HCT116 (cell line): ENCODE data around the gene KCMF1.

Experiments
- ATF3 ChIP-seq: IDR thresholded peaks from 2 replicates; pipeline ENCODE4 v1.6.1; 2012
- CTCF ChIP-seq, 3 experiments: fragments of 200-600 bp in 1 of 3; sonication (generic) in 1 of 3; IDR thresholded peaks in 2 of 3; conservative IDR thresholded peaks in 1 of 3; 2 replicates each; pipeline ENCODE4 v1.5.1; 2012 to 2017; ENCODE audit warnings: low read depth in 2 of 3, low read length in 2 of 3, antibody characterized with exemption in 1 of 3, borderline replicate concordance in 1 of 3, control low read depth in 1 of 3, mild to moderate bottlenecking in 1 of 3, mixed read lengths in 1 of 3, mixed run types in 1 of 3, moderate library complexity in 1 of 3; ENCODE audit not compliant: insufficient read depth in 1 of 3
- EZH2 ChIP-seq: fragments of 200-600 bp; sonication (generic); IDR thresholded peaks from 2 replicates; pipeline ENCODE4 v1.6.1; 2017; ENCODE audit warnings: antibody characterized with exemption, mixed run types
- JUND ChIP-seq: IDR thresholded peaks from 2 replicates; pipeline ENCODE4 v1.6.1; 2012
- MAX ChIP-seq: IDR thresholded peaks from 2 replicates; pipeline ENCODE4 v1.6.1; 2012
- POLR2A ChIP-seq: IDR thresholded peaks from 2 replicates; pipeline ENCODE4 v1.7.0; 2011; ENCODE audit warnings: borderline replicate concordance; ENCODE audit not compliant: insufficient read depth, insufficient read length; ENCODE audit errors: extremely low read depth
- POLR2AphosphoS5 ChIP-seq: IDR thresholded peaks from 2 replicates; pipeline ENCODE4 v1.6.1; 2011; ENCODE audit warnings: mild to moderate bottlenecking, low read depth, low read length, moderate library complexity
- RAD21 ChIP-seq: IDR thresholded peaks from 2 replicates; pipeline ENCODE4 v1.6.1; 2012; ENCODE audit warnings: low read depth, mild to moderate bottlenecking
- YY1 ChIP-seq: IDR thresholded peaks from 2 replicates; pipeline ENCODE4 v1.6.1; 2011; ENCODE audit warnings: low read length, low read depth, moderate library complexity, mild to moderate bottlenecking; ENCODE audit not compliant: insufficient replicate concordance; ENCODE audit errors: extremely low read depth
- ZFX ChIP-seq: fragments of 450-650 bp; IDR thresholded peaks from 2 replicates; pipeline ENCODE4 v1.6.1; 2017

- TF ChIP-seq EZH2, result no peak
- TF ChIP-seq YY1, result no peak
- TF ChIP-seq POLR2A, result no peak
- no peak for TF ChIP-seq JUND
- TF ChIP-seq ZFX, result no peak
- no peak for TF ChIP-seq CTCF (IDR thresholded peaks at IDR 0.05 in 2 of 3, conservative IDR thresholded peaks at IDR 0.05 in 1 of 3; ENCODE audit: borderline replicate concordance in 1 of 3, insufficient read depth in 1 of 3, low read depth in 2 of 3, low read length in 2 of 3)
- no peak for TF ChIP-seq RAD21
- TF ChIP-seq POLR2AphosphoS5, result no peak
- TF ChIP-seq MAX, result no peak
- no peak for TF ChIP-seq ATF3
These were observed 15.1 kb downstream of the KCMF1 start for GRCh38 chr2:84986018-84986417.
